Measurements from ENCODE around the gene CSHL1.

CSHL1 gene

DNA sequence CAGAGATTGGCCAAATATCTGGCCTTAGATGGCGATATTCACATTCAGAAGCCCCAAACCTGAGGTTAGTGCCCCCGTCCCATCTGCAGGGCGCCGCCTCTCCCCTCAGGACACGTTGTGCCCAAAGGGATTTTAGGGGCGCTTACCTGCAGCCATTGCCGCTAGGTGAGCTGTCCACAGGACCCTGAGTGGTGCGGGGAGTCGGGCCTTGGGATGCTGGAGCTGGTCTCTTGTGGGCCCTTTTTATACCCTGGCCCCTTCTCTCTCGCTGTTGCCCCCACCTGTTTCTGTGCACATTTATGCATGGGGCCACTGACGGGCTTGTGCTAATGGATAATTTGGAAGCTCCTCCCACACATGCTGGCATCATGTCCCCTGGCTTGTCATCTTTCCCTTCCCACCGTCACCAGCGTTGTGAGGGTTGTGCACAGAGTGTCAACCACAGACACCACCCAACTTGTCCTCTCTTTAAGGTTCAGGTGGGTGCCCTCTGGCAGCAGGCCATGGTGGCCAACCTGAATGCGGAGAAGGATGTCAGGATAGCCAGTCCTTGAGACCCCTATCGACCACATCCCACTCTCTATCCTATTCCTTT is at the start of gene CSHL1:
Gene CSHL1, minus strand, starts transcription at position 218 of the 595 bp plus-strand sequence. Its CDS starts 62 bp downstream, at position 156.
- no peak for DNase-seq (ENCODE audit: low read depth, low spot score)
- H3K27ac ChIP-seq, result no peak within 1 kb of the TSS

DNA sequence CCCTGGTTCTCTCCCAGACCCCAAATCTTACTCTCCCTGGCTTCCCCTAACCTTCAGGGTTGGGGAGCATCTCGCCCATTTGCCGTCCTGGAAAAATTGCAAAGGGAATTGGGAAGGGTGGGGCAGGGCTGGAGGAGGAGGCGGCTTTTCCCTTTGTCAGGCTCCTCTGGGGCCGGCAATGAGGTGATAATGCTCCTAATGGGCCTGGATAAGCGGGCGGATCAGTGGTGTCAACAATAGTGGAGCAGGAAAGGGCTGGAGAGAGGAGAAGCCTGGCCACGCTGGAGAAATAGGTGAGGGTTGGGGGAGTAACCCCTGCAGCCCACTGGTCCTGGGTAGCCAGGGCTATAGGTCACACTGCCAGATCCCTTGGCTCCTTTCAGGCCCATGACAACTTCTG is 49.4 kb upstream of the CSHL1 start:
- no peak overlapping the region for H3K27ac ChIP-seq
- no peak for DNase-seq (ENCODE audit: low read depth, low spot score)

DNA sequence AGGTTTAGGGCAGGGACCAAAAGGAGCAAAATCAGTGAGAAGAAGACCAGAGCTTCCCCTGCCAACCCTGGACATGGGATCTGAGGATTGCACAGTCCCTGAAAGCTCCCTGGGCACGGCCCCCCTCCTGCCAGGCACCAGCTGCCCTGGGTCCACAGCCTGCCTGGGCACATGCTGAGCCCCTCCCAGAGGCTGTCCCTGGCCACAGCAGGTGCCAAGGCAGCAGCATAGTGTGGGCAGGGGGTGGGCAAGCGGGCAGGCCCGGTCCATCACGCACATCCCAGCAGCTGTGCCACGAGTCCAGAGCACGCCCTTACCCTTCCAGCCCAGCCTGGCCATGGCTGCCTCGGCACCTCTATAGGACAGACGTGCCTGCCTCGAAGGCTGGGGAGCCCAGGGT is 48.9 kb upstream of the CSHL1 start:
- H3K27ac ChIP-seq, result no peak overlapping the region
- no peak for DNase-seq (ENCODE audit: low read depth, low spot score)

DNA sequence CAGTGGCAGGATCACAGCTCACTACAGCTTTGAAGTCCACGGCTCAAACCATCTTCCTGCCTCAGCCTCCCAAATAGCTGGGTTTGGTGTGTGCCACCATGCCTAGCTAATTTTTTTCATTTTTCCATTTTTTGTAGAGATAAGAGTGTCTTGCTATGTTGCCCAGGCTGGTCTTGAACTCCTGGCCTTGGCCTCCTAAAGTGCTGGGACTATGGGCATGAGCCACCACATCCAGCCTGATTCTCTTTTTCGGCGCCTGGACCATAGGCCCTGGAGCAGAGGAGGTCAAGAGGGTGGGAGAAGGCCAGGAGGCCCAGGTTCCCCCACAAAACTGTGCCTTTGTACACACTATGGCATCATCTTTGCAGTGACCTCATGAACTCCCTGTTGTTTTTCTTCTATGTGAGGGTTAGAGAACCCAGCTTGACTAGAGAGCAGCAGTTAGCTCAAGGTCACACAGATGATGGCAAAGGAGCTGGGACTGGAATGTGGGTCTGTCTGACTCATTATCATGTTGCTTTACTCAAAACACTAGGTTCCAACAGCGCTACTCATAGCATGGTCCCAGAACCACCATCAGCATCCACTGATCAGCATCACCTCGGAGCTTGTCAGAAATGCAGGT is 45.4 kb upstream of the CSHL1 start:
- no peak overlapping the region for H3K27ac ChIP-seq
- DNase-seq (ENCODE audit: low read depth, low spot score), result no peak

DNA sequence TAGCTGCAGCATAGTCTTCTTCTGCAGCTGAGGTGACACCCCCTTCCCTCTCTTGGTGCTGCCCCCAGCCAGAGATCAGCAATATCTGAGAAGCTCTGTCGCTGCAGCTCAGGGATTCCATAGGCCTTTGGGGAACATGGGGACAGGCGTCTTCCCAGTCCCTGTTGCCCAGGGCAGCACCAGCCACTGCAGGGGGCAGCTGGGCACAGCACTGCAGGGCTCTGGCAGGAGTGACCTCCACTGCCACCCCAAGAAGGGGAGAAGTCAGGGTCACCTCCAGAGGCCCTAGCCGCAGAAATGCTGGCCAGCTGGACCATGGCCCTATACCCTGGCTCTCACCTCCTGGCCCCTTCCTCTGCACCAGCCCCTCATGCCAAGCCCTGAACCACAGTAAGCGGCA is 44.7 kb upstream of the CSHL1 start:
- DNase-seq (ENCODE audit: low read depth, low spot score), result no peak
- H3K27ac ChIP-seq, result no peak overlapping the region

DNA sequence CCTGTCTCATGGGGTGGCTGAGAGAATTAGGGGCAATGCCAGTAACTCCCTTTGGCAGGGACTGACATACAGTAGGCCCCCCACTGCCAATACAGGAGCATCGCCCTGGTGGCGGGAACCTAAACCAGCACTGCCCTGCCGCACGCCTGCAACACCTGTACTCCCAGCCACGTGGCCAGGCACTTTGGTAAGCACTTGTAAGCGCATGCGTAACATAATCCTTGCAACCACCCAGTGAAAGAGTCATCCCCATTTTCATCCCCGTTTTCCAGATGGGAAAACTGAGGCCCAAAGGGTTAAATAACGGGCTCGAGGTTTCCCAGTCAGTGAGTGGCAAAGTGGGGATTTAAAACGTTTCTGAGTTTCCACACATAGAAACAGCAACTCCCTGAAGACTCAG is 44.2 kb upstream of the CSHL1 start:
- no peak for DNase-seq (ENCODE audit: low read depth, low spot score)
- H3K27ac ChIP-seq, result no peak overlapping the region

DNA sequence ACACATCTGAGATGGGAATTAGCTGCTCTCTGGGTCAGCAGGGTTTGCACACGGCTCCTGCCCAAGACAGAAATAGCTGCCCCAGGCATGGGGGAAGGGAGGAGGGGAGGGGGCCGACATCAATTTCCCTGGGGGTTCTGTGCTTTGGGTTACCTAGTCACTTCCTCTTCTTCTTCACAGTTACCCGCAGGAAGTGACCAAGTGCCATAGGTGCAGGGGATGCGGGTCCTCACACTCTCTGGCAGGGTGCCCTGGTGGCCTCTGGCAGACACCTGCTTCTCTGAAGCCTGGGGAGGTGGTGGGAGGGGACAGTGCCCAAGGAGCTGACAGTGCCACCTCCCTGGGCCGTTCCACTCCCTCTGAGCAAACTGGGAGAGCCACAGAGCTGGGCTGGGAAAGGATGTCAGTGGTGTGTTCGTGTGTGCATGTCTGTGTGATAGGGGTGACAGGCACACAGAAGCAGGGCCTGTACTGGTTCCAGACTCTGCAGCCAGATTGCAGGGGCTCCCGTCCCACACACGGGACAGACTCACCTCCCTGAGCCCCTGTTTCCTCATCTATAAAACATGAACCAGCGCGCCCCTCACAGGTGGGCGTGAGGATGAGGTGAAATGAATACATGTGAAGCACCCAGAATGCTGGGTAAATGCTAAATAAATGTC is 43.5 kb upstream of the CSHL1 start:
- no peak overlapping the region for H3K27ac ChIP-seq
- no peak for DNase-seq (ENCODE audit: low read depth, low spot score)

DNA sequence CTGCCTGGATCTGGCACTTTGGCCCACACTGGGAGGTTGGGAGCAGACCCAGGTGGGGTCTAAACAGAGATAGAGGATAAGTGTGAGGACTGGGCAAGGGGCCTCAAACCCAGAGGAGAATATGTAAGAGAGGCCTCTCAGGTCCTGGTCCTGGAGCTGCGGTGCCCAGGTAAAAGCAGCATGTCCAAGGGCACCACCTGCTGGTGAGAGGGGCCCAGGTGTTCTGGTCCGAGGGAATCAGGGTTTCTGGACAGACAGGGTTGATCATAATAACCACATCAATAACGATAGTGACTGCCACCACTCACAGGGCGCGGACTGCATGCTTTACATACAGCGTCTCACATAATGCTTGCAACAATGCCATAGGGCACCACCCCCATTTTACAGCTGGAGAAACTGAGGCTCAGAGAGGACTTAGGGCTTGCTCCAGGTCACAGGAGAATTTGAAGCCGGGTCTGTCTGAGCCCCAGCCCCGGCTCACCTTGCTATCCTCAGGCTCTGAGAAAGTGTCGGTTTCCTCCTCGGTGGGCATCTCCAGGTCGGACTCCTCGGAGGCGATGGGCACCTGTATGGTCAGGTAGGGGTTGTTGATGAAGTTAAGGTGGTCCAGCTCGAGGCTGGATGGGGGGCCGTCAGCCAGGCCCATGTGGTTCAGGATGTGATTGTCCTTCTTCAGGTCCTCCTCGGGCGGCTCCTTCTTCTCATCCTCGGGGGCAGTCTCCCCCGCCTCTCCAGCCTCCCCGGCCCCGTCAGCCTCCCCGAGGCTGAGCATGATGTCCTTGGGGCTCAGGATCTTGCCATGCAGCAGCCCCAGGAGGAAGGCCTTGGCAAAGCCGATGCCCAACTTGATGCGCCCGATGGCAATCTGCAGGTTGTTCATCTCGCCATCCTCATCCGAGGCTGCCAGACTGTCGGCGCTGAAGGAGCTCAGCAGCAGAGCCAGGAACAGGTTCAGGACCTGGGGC is 40.2 kb upstream of the CSHL1 start:
- H3K27ac ChIP-seq, result no peak overlapping the region
- no peak for DNase-seq (ENCODE audit: low read depth, low spot score)

DNA sequence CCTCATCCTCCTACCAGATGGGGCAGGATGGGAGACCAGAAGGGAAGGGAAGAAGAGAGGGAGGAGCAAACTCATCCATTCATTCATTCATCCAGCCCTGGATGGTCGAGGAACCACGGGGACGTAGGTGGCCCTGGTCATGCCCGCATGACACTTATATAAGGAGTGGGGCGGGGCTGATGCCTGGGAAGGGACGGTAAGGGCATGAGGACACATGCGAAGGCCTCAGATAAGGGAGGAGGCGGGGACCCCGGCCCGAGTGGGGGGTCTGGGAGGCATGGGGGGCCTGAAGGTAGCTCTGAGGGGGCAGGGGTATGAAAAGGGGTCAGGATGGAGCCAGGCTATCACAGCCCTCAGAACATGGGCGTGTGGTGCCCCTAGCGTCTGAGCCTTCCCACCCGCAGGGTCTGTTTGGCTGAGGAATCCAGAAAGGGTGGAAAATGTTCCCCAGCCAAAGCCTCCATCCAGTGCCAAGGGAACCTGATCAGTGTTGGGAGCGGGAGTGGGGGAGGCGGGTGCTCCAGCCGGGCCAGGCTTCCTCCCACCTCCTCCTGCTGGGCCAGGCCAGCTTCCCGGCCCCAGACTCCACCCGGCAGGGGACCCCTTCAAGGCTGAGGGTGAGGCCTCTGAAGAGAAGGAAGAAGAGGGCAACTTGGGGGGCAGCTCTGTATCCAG is 38.7 kb upstream of the CSHL1 start:
- no peak overlapping the region for H3K27ac ChIP-seq
- no peak for DNase-seq (ENCODE audit: low read depth, low spot score)

DNA sequence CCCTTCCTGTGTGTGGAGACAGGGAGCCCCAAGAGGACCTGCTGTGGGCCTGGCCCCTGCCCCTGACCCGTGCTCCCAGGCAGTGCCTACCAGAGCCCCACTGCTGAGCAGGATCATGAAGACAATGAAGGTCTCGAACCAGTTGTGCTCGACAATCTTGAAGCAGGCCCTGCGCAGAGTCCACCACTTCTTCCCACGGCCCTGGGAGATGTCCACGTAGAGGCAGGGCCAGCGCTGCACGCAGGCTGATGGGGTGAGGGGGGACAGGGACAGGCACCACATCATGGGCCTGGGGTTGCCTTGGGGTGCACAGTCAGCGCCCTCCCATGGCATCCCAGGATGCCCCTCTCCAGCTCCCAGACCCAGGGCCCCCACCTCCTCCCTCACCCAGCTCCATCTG is 37.5 kb upstream of the CSHL1 start:
- DNase-seq (ENCODE audit: low read depth, low spot score), result no peak
- H3K27ac ChIP-seq, result no peak overlapping the region

DNA sequence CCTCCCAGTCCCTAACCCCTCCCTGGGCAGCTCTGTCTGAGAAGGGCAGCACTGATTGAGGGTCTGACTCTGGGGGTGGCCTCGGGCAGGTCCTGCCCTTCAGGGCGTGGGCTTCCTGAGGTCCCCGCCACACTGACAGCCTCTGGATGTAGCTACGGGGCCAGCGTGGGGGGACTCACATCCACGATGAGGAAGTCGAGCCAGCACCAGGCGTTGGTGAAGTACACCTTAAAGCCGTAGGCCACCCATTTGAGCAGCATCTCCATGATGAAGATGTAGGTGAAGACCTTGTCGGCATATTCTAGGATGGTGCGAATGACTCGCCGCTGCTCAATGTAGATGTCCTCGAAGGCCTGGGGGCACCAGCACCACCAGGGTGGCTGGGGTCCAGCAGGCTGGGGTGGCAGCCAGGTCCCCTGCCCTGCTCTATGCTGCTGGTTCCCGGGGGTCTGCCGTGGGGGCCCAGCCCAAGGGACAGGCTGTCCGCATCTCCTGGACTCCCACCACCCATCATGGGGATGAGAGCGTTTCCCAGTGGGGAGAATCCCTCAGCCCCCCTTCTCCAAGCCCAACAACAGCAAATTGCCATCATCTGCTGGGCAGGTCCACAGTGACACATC is 36.8 kb upstream of the CSHL1 start:
- no peak for DNase-seq (ENCODE audit: low read depth, low spot score)
- no peak overlapping the region for H3K27ac ChIP-seq

DNA sequence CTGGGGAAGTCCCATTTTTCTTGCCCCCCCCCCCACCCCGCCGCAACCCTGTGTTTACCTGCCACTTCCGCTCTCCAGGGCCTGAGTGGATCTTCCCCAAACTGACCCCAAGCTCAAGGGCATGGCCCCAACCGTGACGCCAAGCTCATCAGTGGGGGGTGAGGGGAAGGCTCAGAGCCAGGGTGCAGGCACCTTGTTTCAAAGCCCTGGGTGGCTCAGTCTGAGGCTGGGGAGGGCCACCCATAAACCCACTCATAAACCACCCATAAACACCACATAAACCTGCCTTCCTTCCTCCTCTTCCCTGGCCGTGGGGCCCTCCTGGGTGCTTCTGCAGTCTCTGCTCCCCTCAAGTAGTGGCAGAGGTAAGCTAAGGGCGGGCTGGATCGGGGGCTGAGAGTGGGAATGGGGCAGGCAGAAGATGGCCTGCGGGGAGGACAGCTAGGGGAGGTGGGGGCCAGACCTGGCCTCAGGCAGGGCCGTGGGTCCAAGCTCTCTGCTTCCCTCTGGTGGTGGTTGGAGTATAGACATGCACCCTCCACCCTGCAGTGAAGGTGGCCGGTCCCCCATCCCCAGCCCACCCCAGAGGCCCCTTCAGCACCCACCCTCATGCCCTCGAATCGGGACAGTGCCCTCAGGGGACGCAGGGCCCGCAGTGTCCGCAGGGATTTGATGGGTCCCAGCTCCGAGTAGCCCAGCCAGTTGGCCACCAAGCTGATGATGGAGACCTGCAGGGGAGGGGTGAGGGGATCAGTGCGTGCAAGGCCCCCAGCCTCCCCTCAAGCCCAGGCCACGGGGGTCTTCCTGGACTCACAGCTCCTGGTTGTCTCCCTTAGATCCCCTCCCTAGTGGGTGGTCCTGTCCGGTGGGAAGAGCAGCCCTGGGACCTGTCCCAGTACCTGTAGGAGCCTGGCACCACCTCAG is 35.6 kb upstream of the CSHL1 start:
- H3K27ac ChIP-seq, result no peak overlapping the region
- DNase-seq (ENCODE audit: low read depth, low spot score), result no peak

DNA sequence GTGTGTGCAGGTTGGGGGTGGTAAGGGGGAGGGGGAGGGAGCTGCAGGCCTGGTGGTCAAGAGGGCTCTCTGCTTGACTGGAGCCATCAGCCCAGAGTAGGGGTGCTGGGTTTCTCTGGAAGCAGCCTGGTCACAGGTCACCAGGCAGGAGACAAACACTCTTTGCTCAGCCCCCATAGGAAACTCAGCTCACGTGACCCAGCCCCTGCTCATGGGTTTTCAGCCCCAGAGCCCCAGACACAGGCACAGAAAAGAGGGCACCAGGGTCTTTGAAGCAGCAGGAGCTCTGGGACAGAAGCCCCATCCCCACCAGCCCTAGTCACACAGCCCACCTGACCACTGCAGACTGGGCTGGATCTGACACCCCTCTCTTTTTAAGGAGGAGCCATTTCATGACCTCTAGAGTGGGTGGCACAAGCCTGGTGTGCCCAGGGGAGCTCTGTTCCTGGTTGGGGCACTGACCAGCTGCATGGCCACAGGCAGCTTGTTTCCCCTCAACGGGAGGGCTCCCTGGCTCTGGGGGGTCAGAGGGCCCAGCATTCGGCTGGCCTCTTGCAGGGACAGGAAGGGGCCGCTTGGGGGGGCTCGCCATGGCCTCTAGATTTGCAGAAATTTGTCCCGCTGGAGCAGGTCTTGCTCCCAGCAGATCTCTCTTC is 34.9 kb upstream of the CSHL1 start:
- no peak for DNase-seq (ENCODE audit: low read depth, low spot score)
- H3K27ac ChIP-seq, result no peak overlapping the region

DNA sequence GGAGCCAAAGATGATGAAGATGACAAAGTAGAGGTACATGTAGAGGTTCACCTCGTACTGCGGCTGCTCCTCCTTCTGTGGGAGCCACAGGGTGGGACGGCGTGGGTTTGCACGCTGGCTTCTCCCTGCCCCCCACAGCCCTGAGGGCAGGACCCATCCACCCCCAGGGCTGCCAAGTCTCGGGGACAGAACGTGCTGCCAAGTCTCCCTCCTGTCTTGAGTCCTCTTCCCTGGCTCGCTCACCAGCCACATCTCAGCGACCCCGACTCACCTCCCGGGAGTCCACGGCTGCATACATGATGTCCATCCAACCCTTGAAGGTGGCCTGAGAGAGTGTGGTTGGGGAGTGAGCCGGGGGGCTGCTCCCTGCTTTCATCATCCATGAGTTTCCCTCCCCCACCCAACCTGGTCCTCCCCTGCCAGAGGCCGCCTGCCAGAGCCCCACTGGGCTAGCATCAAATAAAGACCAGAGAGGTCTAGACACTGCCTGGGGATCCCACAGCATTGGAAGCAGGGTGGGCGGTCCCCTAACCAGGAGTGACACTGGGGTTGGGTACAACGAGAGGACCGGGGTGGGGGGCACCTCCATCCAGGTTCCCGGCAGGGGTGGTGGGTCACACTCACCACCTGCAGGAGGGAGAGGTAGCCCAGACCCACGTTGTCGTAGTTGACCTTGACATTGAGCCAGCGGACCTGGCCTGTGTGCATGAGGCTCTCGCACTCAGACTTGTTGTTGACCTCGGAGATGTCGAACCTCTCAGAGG is 33.9 kb upstream of the CSHL1 start:
- H3K27ac ChIP-seq, result no peak overlapping the region
- no peak for DNase-seq (ENCODE audit: low read depth, low spot score)

DNA sequence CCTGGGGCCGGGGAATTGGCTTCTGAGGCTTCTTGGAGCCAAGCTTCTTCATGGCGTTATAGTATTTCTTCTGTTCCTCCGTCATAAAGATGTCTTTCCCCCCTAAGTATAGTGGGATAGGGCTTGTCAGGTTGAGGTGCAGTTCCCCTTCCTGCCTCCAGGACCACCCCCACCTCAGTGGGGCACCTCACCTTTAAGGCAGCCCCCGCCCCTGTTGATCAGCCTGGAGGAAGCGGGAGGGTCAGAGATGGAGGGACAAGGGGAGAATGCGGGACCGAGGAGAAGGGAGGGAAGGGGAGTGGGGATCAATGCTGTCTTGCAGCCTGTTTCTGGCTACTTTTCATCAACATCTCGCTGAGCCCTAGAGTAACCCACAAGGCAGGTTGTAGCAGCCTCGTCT is 32.7 kb upstream of the CSHL1 start:
- no peak overlapping the region for H3K27ac ChIP-seq
- no peak for DNase-seq (ENCODE audit: low read depth, low spot score)

DNA sequence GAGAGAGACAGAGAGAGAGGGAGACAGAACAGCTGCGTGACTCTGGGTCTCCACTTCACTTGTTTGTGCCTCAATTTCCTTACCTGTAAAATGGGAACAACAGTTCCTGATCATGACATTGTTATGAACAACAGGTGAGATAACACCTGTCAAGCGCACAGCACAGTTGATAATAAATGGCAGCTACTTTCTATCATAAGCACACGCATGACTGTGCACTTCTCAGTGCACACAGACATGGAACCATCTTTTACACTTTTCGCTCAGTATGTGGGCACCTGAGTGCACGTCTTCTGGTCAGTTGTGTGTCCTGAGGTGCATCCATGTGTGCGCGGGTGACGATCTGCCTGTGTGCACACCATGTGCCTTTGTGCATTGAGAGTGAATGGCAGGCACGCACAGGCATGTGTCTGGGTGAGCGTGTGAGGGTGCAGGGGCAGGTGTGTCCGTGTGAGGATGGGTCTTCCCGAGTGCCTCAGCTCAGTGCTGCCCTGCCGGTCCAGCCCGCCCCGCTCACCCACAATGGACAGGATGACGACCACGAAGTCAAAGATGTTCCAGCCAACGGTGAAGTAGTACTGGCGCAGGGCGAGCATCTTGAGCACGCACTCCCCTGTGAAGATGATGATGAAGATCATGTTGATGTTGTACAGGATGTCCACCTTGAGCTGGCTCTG is 31.4 kb upstream of the CSHL1 start:
- no peak overlapping the region for H3K27ac ChIP-seq
- DNase-seq (ENCODE audit: low read depth, low spot score), result no peak

DNA sequence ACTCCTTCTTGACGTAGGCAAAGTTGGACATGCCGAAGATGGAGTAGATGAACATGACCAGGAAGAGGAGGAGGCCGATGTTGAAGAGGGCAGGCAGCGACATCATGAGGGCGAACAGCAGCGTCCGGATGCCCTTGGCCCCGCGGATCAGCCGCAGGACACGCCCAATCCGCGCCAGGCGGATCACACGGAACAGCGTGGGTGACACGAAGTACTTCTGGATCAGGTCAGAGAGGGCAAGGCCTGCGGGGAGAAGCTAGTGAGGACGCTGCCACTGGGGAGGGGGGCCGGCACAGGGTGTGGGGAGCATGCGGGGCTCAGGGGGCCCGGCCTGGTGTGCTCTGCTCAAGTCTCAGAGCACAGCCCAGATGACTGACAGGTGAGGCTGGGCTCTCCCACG is 30.7 kb upstream of the CSHL1 start:
- no peak overlapping the region for H3K27ac ChIP-seq
- no peak for DNase-seq (ENCODE audit: low read depth, low spot score)

Data from epithelial cell of prostate (primary cell).